Activated CD4-positive, alpha-beta T cell treated with anti-CD3 and anti-CD28 coated beads, Interleukin-2, Interleukin-4, amounts not matched to agents 100 ng/mL and 50 ng/mL, durations not matched to agents 16 hours and 8 hours (primary cell): ENCODE data around the gene RPL18A.

ENCODE experiments used
- DNase-seq: peaks from one replicate; pipeline ENCODE4 v3.0.0-alpha.2; 2020; ENCODE audit warnings: low spot score

RPL18A gene

DNA sequence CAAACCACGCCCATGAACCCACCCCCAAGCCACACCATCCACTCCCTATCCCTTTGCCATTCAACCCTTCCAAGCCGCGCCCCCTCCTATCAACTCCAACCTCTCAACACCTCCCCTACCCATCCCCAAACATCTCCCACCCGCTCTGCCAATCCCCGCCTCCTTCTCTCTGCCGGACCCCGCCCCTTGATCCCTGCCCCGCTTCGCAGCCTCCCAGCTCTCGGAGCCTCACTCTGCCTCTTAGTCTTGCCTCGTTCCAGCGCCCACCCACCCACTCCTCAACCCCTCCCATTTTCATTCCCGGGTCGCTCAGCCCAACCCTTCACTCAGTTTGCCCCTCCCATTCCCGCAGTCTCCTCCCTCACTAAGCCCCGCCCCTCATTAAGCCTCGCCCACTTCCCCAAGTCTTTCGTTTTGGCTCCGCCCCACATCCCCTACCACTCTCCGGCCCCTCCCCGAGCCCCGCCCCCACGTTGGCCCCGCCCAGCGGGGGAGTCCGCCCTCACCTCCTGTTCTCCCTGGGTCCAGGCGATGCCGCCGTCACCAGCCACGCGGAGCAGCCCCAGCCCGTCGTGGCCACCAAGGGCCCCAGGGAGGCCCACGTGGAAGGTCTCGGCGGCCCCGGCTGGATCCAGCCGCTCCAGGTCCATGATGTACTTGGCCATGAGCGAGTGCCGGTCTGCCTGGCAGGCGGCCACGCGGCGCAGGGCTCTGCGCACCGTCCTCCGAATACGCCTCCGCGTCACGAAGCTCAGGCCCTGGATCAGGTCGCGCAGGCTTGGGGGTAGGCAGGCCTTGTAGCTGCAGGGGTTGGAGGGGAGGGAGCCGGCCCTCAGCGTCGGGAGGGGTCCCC, 17.7 kb upstream of the RPL18A start:
- DNase-seq: peak; percentile 66

DNA sequence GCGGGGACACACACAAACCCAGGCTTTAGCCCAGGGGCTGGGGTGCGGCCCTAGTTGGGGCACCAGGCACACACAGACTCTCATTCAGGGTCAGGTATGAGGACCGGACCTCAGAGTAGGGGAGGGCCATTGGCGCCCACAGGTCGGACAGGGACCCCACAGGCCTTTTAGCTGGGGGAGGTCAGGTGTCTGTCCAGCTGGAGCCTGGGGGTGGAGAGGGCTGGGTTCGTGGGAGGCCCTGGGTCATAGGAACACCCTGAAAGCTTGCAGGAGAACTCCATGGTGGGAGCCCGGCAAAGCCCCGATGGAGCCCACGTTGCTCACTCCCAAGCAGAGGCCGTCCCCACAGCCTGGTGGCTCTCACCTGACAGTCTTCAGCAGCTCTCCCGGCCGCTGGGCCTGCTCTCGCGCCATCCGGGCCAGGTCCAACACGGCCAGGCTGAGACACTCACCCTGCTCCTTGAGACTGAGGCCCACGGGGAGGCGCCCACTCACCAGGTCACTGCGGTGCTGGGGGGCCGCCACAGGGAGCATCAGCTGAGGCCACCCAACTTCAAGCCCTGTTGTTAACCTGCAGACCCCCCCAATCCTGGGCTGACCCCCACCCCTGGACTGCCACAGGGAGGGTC, 16.9 kb upstream of the RPL18A start:
- DNase-seq: no peak

- no peak for DNase-seq
These were observed 16.4 kb upstream of the RPL18A start for GRCh38 chr19:17843292-17843827.

DNA sequence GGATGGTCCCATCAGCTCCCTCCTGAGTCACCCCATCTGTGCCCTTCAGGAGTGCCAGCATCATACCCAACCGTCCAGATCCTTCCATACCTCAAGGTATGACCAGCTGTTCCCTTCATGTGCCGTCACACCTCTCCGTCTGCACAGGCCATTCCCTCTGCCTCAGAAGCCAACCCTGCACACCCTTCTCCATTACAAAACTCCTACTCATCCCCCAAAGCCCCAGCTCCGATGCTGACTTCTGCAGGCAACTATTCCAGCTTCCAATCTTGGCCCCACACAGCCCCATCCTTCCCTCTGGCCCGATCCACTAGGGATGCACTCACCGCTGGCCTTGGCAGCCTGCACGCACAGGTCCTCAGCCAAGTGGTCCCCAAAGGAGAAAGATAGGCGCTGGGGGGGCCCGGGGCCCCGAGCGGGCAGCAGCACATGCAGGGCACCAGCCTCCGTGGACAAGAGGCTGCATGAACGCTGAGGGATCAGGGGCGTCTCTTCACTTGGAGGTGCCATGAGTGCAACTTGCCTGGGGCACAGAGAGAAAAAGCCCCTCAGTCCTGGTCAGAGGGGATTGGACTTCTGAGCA, 15.7 kb upstream of the RPL18A start:
- DNase-seq: no peak

DNA sequence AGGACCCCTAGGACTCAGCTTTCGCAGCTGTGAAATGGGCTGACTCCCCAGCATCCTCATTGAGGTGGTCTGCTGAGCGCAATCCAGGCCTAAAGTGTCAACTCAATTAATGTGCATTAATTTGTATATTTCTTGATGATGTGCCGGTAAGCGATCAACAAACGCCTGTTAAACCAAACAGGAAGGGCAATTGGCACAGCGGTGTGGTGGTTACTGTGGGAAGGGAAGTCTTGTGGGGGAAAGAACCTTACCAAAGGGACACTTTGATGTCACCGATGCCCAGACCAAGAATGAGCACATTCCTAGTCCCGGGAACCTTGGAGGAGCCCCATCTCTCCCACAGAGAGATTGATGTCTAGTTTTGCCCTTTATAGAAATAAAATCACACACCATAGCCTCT, 13.6 kb upstream of the RPL18A start:
- DNase-seq: peak; percentile 59

- DNase-seq: peak; percentile 92
These were observed 12.0 kb upstream of the RPL18A start, which contains the start of gene JAK3 for GRCh38 chr19:17847538-17848366. Gene JAK3 (minus strand): TSS chr19:17847982. CDS start chr19:17844417, 3,565 bp downstream.

GRCh38 chr19:17848595-17849292, 11.0 kb upstream of the RPL18A start:
- no peak for DNase-seq

GRCh38 chr19:17854061-17854460, 5.6 kb upstream of the RPL18A start:
- DNase-seq: no peak

DNA sequence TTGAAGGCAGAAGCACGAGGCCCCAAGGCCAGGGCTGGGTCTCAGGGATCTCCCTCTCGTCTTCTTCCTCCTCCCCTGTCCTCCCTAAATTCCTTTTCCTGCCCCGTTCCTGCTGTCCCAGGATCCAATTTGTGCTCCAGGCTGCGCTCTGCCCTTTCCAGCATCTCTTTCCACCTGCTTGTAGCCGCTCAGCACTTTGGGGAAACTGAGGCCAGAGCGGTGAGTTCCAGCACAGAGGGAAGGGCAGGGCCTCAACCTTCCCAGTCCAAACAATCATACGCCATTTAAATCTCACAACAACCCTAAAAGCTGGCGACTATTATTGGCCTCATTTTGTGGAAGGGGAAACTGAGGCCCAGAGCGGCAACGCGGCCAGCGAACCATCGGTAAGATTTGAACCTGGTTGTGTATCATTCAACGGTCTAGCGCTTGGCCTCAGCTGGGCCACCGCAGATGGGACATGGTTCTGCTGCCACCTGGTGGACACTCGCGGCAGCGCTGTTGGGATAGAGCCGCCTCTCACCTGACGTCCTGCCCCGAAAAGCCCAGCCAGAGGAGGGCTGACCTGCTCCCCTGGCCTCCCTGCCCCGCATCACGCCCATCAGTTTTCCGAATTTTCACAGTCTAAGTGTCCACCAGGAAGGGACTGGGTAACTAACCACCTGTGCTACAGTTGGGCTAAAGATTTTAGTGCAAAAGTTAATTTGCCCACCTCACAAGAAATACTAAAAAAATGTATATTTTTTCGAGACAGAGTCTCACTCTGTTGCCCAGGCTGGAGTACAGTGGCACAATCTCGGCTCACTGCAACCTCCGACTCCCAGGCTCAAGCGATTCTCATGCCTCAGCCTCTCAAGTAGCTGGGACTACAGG, 4.2 kb upstream of the RPL18A start:
- peak; percentile 94 for DNase-seq

- no peak for DNase-seq
These were observed 752 bp downstream of the RPL18A start for GRCh38 chr19:17860331-17860992.

DNA sequence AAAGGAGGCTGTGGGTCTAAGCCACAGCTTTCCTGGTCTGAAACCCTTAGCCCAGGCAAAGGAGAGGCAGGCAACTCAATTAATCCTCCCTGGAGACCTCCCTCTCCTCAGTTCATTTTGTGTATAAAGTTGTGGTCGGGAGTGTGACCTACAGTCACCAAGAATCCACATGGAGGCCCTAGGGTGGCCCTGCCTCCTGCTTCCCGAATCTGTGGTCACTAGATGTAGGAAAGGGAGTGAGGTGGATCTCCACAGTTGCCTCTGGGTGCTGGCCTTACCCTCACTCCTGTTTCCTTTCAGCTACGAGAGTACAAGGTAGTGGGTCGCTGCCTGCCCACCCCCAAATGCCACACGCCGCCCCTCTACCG, 1.3 kb downstream of the RPL18A start:
- no peak for DNase-seq

GRCh38 chr19:17861542-17862402, 2.1 kb downstream of the RPL18A start:
- no peak for DNase-seq

GRCh38 chr19:17862711-17863519, 3.2 kb downstream of the RPL18A start:
- no peak for DNase-seq

DNA sequence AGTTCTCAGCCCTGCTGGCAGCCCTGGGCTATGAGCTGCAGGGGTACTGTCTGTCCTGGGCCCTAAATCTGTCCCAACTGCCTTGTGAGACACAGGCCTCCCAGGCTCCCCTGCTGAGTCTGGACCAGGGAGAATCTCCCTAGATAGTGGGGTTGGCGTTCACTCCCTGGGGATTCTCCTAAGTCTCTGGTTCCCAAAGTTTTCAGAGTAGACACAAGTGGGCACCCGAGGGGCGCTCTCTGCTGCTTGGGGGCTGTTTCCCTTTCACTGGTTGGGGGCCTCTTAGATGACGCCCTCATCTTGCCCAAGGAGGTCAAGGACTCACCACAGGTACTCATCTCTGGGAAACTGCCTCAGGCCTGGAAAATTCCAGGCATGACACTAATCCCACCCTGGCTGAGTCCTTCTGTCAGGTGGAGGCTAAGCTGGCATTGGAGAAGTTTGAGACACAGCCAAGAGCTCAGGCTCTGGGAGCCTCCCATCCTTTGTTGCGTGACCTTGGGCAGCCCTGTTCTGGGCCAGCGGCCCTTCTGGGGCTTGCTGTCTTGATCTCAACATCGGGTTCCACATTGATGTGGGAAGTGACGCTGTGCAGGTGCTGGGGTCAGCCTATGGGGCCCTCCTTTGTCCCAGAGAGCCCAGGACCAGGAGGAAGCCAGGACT, 3.9 kb downstream of the RPL18A start:
- no peak for DNase-seq

GRCh38 chr19:17865364-17866311, 5.9 kb downstream of the RPL18A start:
- DNase-seq: no peak

DNA sequence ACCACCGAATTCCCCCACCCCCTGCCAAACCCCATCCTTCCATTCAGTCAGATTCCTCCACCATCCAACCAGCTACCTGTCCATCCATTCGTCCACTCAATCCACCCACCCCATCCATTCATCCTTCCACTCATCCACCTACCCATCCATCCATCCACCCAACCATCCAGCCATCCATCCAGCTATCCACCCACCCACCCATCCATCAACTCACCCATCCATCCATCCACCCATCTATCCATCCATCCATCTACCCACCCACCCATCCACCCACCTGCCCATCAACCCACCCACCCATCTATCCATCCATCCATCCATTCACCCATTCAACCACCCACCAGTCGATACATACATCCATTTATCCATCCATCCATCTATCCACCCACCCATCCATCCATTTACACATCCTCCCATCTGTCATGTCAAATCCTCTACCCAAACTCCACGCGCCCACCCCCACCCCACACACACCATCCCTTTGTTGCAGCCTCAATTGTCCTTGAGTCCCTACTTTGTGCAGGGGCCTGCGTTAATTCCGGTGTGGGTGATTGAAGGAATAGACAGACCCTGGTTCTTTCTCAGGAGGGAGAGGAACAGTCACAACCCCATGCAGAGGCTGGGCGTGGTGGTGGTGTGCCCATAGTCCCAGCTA, 6.7 kb downstream of the RPL18A start:
- DNase-seq: no peak
